Small intestine (tissue), 7 donors: Measurements from ENCODE around the gene MTRF1. TPM values are rescaled to one million over a fixed set of nuclear protein-coding genes. Genes with fewer than 3 reads are reported as not detected.
A peak's percentile ranks its signal among the peaks of the same experiment; 100 is the strongest.
"Not testable (repeated sequence)": the region's sequence is repeated elsewhere in the genome, so short reads cannot be mapped to it uniquely, and the experiment has no call there.

Experiments used
- DNase-seq, 2 donors: peaks; one replicate each; pipeline versions ENCODE4 v3.0.0 to v3.0.0-alpha.2; 2013
- FAIRE-seq: peaks from 2 replicates; lab custom pipeline; 2012; peaks lifted over from hg19 to GRCh38; lab: Jason Lieb, UNC
- H3K27ac ChIP-seq, 3 donors: one replicate each; pipeline ENCODE4 v1.5.1; 2013; ENCODE audit warnings: low read length in 2 of 3, mild to moderate bottlenecking in 2 of 3, control low read depth in 1 of 3, inconsistent platforms in 1 of 3, low read depth in 1 of 3, moderate library complexity in 1 of 3
- H3K27me3 ChIP-seq, 3 donors: one replicate each; pipeline ENCODE4 v1.6.1; 2013; ENCODE audit warnings: low read length in 3 of 3, inconsistent platforms in 1 of 3; ENCODE audit not compliant: control insufficient read depth in 3 of 3, insufficient read depth in 3 of 3
- H3K36me3 ChIP-seq, 3 donors: one replicate each; pipeline ENCODE4 v1.6.1; 2013; ENCODE audit warnings: low read length in 3 of 3, inconsistent platforms in 1 of 3, low read depth in 1 of 3, mild to moderate bottlenecking in 1 of 3, moderate library complexity in 1 of 3; ENCODE audit not compliant: control insufficient read depth in 3 of 3, insufficient read depth in 2 of 3
- H3K4me1 ChIP-seq, 3 donors: one replicate each; pipeline ENCODE4 v1.6.1; 2013; ENCODE audit warnings: low read length in 2 of 3, inconsistent platforms in 1 of 3, low read depth in 1 of 3, mild to moderate bottlenecking in 1 of 3, moderate library complexity in 1 of 3; ENCODE audit not compliant: control insufficient read depth in 3 of 3, insufficient read depth in 2 of 3
- H3K4me3 ChIP-seq, 3 donors: one replicate each; pipeline ENCODE4 v1.5.1; 2013; ENCODE audit warnings: low read length in 3 of 3, control low read depth in 1 of 3, inconsistent platforms in 1 of 3, low read depth in 1 of 3, mild to moderate bottlenecking in 1 of 3, moderate library complexity in 1 of 3
- H3K9me3 ChIP-seq, 2 donors: one replicate each; pipeline ENCODE4 v1.6.1; 2013; ENCODE audit warnings: low read depth in 1 of 2, low read length in 1 of 2; ENCODE audit not compliant: control insufficient read depth in 2 of 2, insufficient read depth in 1 of 2
- WGBS, 3 donors: extraction: QIAGEN DNeasy Blood & Tissue Kit; methylation state at CpG; one replicate each; pipeline ENCODE4 v1.1.7; 2013; 5-methylcytosine and 5-hydroxymethylcytosine counted together
- polyA plus RNA-seq, 4 donors: library from polyadenylated mRNA; stranded (reverse) in 3 of 4; unstranded in 1 of 4; fragments of 200-250 nt in 3 of 4; fragments of 120-200 nt in 1 of 4; gene quantifications; one replicate each; pipeline versions ENCODE4 v1.2.1 to v1.2.3, GENCODE V29; 2013
- donor health status: healthy with polysubstance abuse.
- donor health status: control.
- donor health status: control.
- donor health status: Bipolar disorder and iron deficiency.
- donor health status: healthy.

The MTRF1 gene
- polyA plus RNA-seq, 4 donors, result 10.0 to 14.9 (median 12.5) TPM

- WGBS, 3 donors, result 96% methylated on average over 18 of the region's 18 CpGs
- Histone ChIP-seq H3K36me3 (peaks cover 0 to 2% (median 0%) of the 10 kb centered on the region in 3 donors), H3K4me1 (peaks cover 0 to 6% (median 5%) of the 10 kb centered on the region in 3 donors), H3K27ac (peak overlapping the region in 1 of 3 donors; percentile 95), H3K9me3 (peaks cover 0 to 12% of the 10 kb centered on the region in 2 donors), H3K27me3 (no peaks in the 10 kb centered on the region), H3K4me3 (peak overlapping the region in 2 of 3 donors; percentile 80 to 93)
- DNase-seq (no peak), FAIRE-seq (no peak)
These were observed 69.9 kb downstream of the MTRF1 start for GRCh38 chr13:41193469-41193868.

- Histone ChIP-seq H3K9me3 (peaks cover 0 to 11% of the 10 kb centered on the region in 2 donors), H3K36me3 (peaks cover 0 to 2% (median 0%) of the 10 kb centered on the region in 3 donors), H3K4me1 (peaks cover 0 to 6% (median 5%) of the 10 kb centered on the region in 3 donors), H3K27ac (no peak overlapping the region), H3K27me3 (no peaks in the 10 kb centered on the region), H3K4me3 (no peak overlapping the region)
- 80 to 92% (median 83%) methylated on average over 6 of the region's 6 CpGs for WGBS, 3 donors
- FAIRE-seq (no peak), DNase-seq (no peak)
These were observed 74.8 kb downstream of the MTRF1 start for GRCh38 chr13:41188584-41188983.

- Histone ChIP-seq H3K36me3 (peaks cover 0 to 2% (median 0%) of the 10 kb centered on the region in 3 donors), H3K9me3 (no peaks in the 10 kb centered on the region), H3K4me1 (no peaks in the 10 kb centered on the region), H3K4me3 (no peak overlapping the region), H3K27me3 (no peaks in the 10 kb centered on the region), H3K27ac (no peak overlapping the region)
- 90 to 93% (median 91%) methylated on average over 3 of the region's 3 CpGs for WGBS, 3 donors
- DNase-seq (no peak), FAIRE-seq (no peak)
These were observed 76.9 kb downstream of the MTRF1 start for GRCh38 chr13:41186481-41186880.

- FAIRE-seq, result no peak
These were observed 81.1 kb downstream of the MTRF1 start for GRCh38 chr13:41182231-41182630.

GRCh38 chr13:41179593-41180250, 83.7 kb downstream of the MTRF1 start:
- DNase-seq, result no peak
- no peaks in the 10 kb centered on the region for H3K4me1 ChIP-seq
- no peak overlapping the region for H3K4me3 ChIP-seq
- no peaks in the 10 kb centered on the region for H3K36me3 ChIP-seq
- peaks cover 0 to 23% of the 10 kb centered on the region in 2 donors for H3K9me3 ChIP-seq
- no peak for FAIRE-seq
- H3K27me3 ChIP-seq, result no peaks in the 10 kb centered on the region
- no peak overlapping the region for H3K27ac ChIP-seq
- 77 to 87% (median 83%) methylated on average over 4 of the region's 4 CpGs for WGBS, 3 donors

More at GRCh38 chr13:41182231-41182630, 81.1 kb downstream of the MTRF1 start:
- Histone ChIP-seq H3K36me3 (no peaks in the 10 kb centered on the region), H3K27ac (no peak overlapping the region), H3K4me1 (no peaks in the 10 kb centered on the region), H3K27me3 (no peaks in the 10 kb centered on the region), H3K9me3 (peaks cover 0 to 5% of the 10 kb centered on the region in 2 donors), H3K4me3 (no peak overlapping the region)
- no peak for DNase-seq

- H3K36me3 ChIP-seq, result no peaks in the 10 kb centered on the region
- H3K4me3 ChIP-seq, result no peak overlapping the region
- no peaks in the 10 kb centered on the region for H3K27me3 ChIP-seq
- H3K9me3 ChIP-seq, result peaks cover 0 to 29% of the 10 kb centered on the region in 2 donors
- no peak for FAIRE-seq
- no peak for DNase-seq
- no peaks in the 10 kb centered on the region for H3K4me1 ChIP-seq
- H3K27ac ChIP-seq, result no peak overlapping the region
- WGBS, 3 donors, result 84 to 89% (median 88%) methylated on average over 7 of the region's 7 CpGs
These were observed 85.3 kb downstream of the MTRF1 start for GRCh38 chr13:41178040-41178439.

- Histone ChIP-seq H3K4me3 (no peak overlapping the region), H3K27ac (no peak overlapping the region), H3K27me3 (no peaks in the 10 kb centered on the region), H3K9me3 (peaks cover 0 to 29% of the 10 kb centered on the region in 2 donors), H3K4me1 (no peaks in the 10 kb centered on the region), H3K36me3 (no peaks in the 10 kb centered on the region)
- FAIRE-seq (no peak), DNase-seq (no peak)
- WGBS, 3 donors, result 40 to 44% (median 41%) methylated on average over 2 of the region's 2 CpGs
These were observed 85.8 kb downstream of the MTRF1 start for GRCh38 chr13:41177616-41178015.

GRCh38 chr13:41175576-41175975, 87.8 kb downstream of the MTRF1 start:
- peaks cover 0 to 29% of the 10 kb centered on the region in 2 donors for H3K9me3 ChIP-seq
- not testable (repeated sequence) for H3K4me3 ChIP-seq, FAIRE-seq, H3K36me3 ChIP-seq, H3K27me3 ChIP-seq, DNase-seq, H3K27ac ChIP-seq, H3K4me1 ChIP-seq
- WGBS, 3 donors, result 94 to 97% (median 94%) methylated on average over 8 of the region's 8 CpGs
